ENCODE data around the gene MRPL38. TPM values are rescaled to one million over a fixed set of nuclear protein-coding genes. Genes with fewer than 3 reads are reported as not detected.
"Not testable (repeated sequence)": the region's sequence is repeated elsewhere in the genome, so short reads cannot be mapped to it uniquely, and the experiment has no call there.

The MRPL38 gene
- total RNA-seq, 1 donor from 2014 or later, result 110 TPM

DNA sequence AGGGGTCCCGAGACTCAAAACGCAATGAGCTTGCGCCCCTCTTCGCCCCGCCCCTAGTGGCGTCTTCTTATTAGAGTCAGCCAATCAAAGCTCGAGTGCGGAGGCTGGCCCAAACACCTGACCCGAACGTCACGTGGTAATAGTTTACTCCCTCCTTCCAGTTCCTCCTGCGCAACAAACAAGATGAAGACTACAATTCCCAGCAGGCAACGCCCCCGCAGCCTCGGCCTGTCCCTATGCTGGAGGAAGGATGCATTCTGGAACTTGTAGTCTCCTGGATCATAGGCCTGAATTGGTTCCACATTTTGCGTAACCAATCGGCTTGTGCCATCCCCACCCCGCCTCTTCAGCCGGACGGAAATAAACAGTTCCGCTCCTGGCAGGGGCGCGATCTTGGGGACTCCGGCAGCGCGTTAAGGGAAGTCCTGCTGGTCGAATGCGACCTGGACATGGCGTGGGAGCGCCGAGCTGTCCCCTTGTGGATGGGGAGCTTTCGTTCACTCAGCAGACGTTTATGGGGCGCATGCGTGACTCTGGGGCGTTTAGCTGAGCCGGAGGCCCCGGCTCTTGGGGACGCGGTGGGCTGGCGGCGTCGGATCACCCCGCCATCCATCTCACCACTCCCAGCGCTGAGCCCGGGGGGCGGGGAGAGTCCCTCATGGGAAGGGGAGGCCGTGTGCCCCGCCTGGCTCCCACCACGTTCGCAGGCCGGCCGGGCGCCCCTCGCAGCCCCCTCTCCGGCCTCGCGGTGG lies 49.2 kb downstream of the MRPL38 start, which contains the start of gene WBP2:
TSS of gene WBP2 (minus strand) at position 26 of the 752 bp plus-strand sequence. CDS start 38 bp downstream, outside the sequence.
- intact Hi-C loops (cut with micrococcal nuclease), result loop anchor here (1.0 to 5.0 kb wide), 7 partner anchors 11 to 188 kb away; partner anchors contain the start of genes MRPL38, RECQL5, SAP30BP and TRIM65

DNA sequence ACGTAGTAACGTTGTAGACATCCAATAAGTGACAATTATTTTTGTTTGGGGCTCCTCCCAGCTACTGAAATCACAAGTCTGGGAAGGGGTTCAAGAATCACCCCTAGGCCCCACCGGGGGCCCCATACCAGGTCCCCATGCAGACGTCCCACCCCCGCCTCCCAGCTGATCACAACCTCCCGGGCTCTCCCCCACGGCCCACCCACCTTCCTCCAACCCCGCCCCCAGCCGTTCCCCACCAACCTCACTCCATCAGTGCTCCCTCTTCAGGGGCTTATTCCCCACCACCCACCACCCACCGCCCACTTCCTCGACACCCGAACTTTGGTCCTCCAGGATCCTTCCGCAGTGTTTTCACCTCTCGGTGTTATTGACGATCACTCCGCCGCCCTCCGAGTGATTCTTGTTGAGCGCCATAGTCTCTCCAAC lies 49.8 kb downstream of the MRPL38 start:
- intact Hi-C loops (cut with micrococcal nuclease), result loop anchor here (1.0 to 5.0 kb wide), 7 partner anchors 11 to 188 kb away; partner anchors contain the start of genes MRPL38, RECQL5, SAP30BP and TRIM65

DNA sequence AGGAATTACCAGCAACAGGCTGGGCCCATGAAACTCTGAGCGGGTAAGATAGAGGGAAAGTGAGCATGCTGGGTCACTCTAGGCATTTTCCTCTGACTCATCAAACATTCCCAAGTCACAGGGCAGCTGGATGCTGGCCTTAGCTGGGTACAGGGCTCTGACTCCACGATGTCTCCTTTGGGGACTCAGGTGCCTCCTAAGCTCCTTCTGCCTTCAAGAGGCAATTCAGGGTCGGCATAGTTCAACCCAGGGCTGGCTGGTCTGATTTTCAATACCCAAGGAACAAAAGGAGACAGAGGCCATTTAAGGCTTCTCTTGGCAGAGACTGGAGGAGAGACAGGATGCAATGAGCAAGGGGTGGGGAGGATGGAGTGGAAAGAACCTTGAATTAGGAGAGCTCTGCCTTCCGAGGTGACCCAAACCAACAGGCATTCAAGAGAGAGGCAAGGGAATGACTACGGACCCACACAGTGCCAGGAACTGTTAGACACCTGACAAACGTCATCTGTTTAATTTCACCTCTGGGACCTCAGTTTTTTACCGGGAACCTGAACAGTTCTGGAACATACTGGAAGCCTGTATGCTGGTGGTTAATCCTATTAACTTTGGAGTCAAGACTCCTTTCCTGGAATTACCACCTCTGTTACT lies 50.5 kb downstream of the MRPL38 start:
- intact Hi-C loops (cut with micrococcal nuclease), result loop anchor here (2.0 kb wide), 3 partner anchors 23 to 51 kb away; partner anchors contain the start of genes MRPL38 and TRIM65

DNA sequence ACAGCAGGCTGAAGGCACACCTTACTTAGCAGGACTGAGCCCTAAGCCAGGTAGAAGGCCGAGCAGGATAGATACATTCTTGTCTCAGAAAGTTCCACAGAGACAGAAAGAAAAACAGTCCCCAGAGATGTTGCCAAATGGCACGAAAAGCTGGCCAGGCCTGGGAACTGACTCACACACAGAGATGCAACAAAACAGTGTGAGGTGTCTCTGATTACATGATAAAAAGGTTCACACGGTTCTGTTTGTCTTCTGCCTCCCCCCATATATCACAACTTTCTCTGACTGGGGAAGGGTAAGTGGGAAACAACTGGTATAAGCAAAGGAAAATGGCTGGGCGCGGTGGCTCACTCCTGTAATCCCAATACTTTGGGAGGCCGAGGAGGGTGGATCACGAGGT lies 51.3 kb downstream of the MRPL38 start:
- intact Hi-C loops (cut with micrococcal nuclease), result no loop called here

DNA sequence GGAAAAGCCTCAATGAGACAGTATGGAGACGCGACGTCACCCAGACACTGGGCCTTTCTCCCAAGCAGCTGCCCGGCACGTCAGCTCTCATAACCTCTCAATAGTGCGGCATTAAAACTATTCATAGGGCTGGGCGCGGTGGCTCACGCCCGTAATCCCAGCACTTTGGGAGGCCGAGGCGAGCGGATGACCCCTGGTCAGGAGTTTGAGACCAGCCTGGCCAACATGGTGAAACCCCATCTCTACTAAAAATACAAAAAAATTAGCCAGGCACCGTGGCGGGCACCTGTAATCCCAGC lies 53.0 kb downstream of the MRPL38 start:
- intact Hi-C loops (cut with micrococcal nuclease), result not testable (repeated sequence)

DNA sequence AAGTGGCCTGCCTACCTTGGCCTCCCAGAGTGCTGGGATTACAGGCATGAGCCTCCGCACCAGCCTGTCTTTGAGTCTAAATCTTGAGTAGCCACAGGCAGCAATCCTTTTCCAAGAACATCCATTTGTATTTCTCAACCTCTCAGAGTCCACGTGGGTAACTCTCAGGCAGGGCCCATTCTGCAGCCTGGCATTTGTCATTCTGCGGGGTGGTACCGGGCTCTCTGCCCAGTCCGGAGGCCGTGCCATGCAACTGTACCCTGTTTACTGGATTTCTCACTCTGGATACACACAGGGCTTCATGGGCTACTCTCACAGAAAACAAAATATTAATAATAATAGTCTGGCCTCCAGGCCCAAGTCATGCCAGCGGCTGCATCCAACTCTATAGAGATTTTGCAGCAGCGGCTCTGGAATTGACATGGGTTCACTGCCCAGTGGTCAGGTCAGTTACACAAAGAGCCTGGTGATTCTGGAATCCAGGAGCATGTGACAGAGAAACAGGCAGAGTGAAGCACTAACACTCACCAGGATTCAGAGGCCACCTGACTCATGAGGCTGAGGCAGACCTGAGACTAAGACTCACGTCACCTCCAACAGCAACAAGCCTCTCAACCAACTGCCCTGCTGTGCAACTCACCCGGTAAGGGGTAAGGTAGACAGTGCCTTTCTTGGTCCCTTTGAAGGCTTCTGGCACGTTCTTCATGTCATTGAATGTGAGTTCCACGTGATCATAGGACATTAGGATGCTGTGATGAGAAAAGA lies 53.6 kb downstream of the MRPL38 start:
- intact Hi-C loops (cut with micrococcal nuclease), result no loop called here

DNA sequence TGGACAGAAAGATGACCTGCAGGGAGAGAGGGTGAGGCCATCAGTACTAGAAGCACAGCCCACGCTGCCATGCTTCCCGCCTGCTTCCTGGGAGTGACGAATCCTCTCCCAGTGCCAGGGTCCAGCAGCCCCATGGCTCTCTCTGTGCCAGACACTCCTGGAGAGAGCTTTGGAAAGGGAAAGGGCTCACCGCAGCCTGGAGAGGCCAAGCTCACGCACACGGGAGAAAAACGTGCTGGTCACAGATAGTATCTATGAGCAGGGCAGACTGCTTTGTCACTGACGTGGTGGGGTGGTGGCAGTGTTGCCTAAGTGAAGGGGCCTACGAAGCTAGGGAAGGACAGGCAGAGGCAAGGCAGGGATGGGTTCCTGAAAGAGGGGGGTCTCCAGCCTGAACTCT lies 55.0 kb downstream of the MRPL38 start:
- intact Hi-C loops (cut with micrococcal nuclease), result no loop called here

DNA sequence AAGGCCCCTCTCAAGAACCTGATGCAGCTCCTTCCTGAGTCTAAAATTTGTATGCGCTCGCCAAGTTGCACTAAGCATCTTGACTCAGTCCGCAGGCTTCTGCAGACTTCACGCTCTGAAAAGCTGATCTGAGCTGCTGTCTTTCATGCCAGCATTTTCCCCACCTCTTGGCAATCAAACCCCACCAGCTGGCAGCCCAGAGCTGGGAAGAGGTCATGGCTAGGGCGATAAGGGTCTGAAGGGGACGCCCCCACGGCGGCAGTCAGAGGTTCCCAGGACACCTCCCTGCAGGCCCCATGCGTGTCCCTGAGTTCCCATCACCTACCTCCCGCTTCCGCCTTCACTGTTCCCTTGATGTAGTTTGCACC lies 55.4 kb downstream of the MRPL38 start:
- intact Hi-C loops (cut with micrococcal nuclease), result no loop called here

Other genes with a start within 250 kb of the MRPL38 start
- 39.3 and 42.2 TPM in 2 replicates for gene RECQL5, start 237.7 kb downstream of the MRPL38 start, total RNA-seq
- 93.6 and 97.7 TPM in 2 replicates for gene SAP30BP, start 237.5 kb downstream of the MRPL38 start, total RNA-seq
- 0.30 and 1.7 TPM in 2 replicates for gene ITGB4, start 183.4 kb downstream of the MRPL38 start, total RNA-seq
- 47.6 and 52.9 TPM in 2 replicates for gene GALK1, start 139.7 kb downstream of the MRPL38 start, total RNA-seq
- 29.0 and 29.3 TPM in 2 replicates for gene UNK, start 120.1 kb downstream of the MRPL38 start, total RNA-seq
- gene UNC13D, start 60.5 kb downstream of the MRPL38 start, total RNA-seq, result 206 and 210 TPM in 2 replicates
- 61.9 and 66.3 TPM in 2 replicates for gene WBP2, start 49.5 kb downstream of the MRPL38 start, total RNA-seq
- gene TRIM47, start 26.3 kb downstream of the MRPL38 start, total RNA-seq, result 19.8 and 22.5 TPM in 2 replicates
- gene TRIM65, start 7.9 kb downstream of the MRPL38 start, total RNA-seq, result 38.3 and 41.1 TPM in 2 replicates
- 20.4 and 21.4 TPM in 2 replicates for gene FBF1, start 36.2 kb upstream of the MRPL38 start, total RNA-seq
- gene ACOX1, start 74.3 kb upstream of the MRPL38 start, total RNA-seq, result 29.0 and 29.4 TPM in 2 replicates
- 16.7 TPM in 2 replicates for gene TEN1, start 74.4 kb upstream of the MRPL38 start, total RNA-seq
- 6.7 and 9.8 TPM in 2 replicates for gene CDK3, start 96.0 kb upstream of the MRPL38 start, total RNA-seq
- gene EVPL, start 122.4 kb upstream of the MRPL38 start, total RNA-seq, result 0.02 and 0.16 TPM in 2 replicates
- gene SRP68, start 167.6 kb upstream of the MRPL38 start, total RNA-seq, result 107 and 112 TPM in 2 replicates
- gene GALR2, start 169.9 kb upstream of the MRPL38 start, total RNA-seq, result 0.11 and 0.39 TPM in 2 replicates
- 0.18 and 0.43 TPM in 2 replicates for gene ZACN, start 174.3 kb upstream of the MRPL38 start, total RNA-seq
- 132 and 137 TPM in 2 replicates for gene EXOC7, start 198.9 kb upstream of the MRPL38 start, total RNA-seq
- gene FOXJ1, start 236.4 kb upstream of the MRPL38 start, total RNA-seq, result 0.20 and 0.27 TPM in 2 replicates